Stimulated activated CD8-positive, alpha-beta memory T cell treated with anti-CD3 and anti-CD28 coated beads, Interleukin-15, amount 100 ng/mL, for 4 hours (primary cell): Measurements from ENCODE around the gene TSPYL1.
"Not testable (repeated sequence)": the region's sequence is repeated elsewhere in the genome, so short reads cannot be mapped to it uniquely, and the experiment has no call there.

Experiments
- DNase-seq, 2 donors: peaks; one replicate each; pipeline ENCODE4 v3.0.0-alpha.2; 2020; ENCODE audit warnings: low read depth in 2 of 2

The TSPYL1 gene

DNA sequence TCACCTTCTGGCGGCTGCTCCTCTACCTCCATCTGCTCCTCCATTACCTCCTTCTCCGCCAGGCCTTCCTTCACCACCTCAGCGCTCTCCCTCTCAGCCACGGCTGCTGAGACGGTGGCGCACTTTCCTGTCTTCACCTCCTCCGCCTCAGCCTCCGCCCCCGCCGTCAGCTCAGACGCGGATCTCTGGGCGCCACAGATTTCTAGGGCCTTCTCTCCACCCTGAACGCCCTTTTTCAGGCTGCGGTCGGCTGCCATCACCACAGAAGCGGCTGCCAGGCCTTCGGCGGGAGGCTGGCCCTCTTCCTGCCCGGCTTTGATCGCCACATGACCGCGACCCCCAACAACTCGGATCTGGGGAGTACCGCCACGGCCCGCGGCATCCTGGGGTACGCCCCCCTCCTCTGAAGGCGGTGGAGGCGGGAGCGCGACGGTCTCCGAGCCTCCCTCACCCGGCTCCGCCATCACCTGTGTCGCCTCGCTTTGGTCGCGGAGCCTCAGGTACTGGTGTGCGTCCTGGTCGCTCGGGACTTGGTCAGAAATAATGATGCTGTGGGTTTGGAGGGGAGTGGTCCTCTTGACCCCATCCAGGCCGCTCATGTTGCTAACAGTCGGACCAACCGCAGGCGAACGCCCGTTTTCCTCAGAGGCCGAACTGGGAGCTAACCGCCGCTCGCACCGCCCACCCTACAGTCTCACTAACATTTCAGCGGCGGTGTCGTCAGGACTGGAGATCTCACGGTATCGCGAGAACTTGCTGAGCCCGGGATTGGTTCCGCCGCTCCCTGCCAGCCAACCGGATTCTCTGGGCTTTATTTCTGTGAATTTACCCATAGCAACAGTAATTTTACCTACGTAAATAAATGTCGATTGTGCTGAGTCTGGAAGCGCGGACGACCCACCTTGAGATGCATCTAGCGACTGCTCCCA is at the start of gene TSPYL1:
Gene TSPYL1, minus strand, starts transcription at position 699 of the 929 bp plus-strand sequence. Its CDS starts 100 bp downstream, at position 599.
- peak; percentile 87 to 90 for DNase-seq

DNA sequence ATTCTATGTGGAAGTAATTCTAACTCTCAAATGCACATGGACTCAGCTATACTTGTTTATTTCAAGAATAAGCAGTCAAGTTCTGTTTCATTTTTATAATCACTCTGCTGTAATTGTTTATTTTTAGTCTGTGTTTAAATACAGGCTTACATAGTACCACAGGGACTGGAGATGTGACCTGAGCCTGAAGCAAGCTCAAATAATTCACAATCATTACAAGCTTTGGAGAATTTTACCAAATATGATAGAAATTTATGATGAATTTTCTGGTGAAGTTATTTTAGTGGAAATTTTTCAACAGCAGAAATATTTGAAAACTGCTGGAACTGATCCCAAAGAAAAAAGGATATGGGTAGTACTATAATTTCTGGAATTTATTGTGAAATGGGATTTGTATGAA is 49.4 kb upstream of the TSPYL1 start:
- DNase-seq, result no peak

DNA sequence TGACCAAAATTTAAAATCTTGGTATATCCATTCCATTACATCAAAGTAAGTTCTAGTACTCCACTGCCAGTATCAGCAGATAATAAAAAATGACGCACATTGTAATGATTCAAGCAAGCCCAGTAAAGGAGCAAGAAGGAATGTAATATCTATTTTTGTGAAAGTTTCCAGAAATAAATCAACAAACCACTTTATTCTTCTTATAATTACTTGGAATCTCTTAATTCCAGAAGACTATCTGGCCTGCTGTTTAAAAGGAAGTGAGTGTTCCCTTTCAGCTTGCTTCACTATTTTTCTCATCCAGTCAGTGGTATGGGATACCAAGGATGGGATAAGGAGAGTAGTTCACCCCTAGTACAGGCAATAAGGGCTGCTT is 48.8 kb upstream of the TSPYL1 start:
- no peak for DNase-seq

DNA sequence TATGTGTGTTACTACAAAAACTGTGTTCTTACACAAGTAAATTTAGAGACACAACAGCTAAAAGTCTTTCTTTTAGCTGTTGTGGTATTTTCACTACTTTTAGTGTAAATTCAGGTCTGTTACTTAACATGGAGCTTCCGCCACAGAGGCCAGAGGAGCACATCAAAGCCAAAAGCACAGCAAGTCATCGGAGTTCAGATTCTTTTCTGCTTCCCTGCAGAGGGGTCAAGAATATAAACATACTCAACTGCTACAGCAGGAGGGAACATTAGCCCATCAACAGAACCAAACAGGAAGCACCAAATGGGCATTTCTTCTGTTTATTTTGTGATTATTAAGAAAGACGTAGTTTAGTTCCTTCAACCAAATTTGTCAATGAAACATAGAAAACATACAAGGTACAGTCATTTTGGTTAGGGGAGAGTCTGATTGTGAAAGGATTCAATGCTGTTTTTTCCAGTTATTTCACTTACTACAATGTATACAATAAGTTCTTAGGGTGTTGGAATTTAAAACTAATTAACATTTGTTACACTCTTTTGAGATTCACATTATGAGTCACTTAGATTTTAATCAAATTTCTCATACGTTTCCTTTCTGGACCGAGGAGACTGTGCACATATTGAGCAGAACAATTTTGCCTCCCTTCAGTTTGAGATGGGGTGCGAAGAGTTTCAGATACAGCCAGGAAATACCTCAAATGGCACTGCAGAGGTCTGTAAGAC is 48.2 kb upstream of the TSPYL1 start:
- DNase-seq, result no peak

DNA sequence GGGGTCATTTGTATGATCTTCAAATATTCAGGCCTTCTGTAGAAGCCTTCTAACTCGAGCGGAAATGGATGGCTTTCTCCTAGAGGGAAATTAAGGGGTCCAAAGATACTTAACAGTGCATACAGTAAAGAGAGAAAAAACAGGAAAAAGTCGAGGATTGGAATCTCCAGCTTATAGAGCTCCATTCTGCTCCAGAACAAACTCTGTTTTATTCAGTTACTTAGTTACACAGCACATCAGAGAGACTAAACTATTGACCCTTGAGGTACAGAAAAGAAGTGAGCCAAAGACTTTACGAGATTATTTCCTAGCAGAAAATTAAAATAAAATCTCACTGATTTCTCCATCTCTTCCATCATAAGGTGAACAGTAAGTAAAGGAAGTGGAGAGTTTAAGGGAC is 47.3 kb upstream of the TSPYL1 start:
- no peak for DNase-seq

DNA sequence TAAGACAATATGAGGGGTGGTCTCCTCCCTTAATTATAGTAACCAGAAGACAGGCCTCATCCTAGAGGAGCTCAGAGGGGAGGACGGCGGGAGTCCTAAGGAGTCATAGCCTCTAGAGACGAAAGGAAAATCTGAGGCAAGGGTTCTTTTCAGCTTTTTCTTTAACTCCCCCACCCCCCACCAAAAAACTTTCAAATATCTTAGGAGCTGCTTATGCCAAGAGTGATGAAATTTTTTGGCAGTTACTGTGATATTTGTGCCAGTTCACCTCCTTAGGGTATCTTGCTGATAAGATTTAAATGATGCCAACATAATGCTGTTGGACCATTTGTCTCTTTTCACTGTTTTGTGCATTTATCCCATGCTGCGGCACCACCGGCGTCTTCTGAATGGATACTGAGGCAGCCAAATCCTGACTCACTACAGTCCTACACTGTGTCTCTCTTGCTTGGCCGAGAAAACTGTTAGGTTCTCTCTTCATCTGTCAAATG is 46.5 kb upstream of the TSPYL1 start:
- DNase-seq, result no peak

DNA sequence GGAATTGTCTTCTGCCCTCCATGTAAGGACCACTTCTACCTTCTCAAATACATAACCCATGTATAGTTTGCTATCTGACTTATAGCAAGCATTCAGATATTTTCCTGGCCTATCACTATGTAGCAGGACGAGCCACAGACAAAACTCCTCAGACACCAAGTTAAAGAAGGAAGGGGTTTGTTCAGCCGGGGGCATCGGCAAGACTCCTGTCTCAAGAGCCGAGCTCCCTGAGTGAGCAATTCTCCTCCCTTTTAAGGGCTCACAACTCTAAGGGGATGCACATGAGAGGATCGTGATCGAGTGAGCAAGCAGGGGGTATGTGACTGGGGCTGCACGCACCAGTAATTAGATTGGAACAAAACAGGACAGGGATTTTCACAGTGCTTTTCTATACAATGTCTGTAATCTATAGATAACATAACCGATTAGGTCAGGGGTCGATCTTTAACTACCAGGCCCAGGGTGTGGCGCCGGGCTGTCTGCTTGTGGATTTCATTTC is 46.0 kb upstream of the TSPYL1 start:
- not testable (repeated sequence) for DNase-seq

DNA sequence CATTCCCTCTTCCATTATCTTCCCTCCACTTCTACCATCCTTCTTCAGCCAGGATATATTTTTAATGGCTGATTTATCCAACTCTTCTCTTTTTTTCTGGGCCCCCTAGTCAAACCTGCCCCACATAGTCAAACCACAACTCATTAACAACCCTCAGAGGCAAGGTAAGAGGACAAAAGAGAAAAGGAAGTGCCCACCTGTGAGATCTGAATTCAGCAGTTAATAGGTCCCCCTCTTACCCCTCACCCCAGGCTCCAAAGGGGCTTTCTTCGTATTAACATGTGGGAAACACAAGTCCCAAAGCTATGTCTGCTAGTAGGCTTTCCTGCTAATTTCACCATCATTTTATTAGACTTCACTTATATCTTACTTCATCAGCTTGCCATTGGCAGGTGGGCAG is 44.1 kb upstream of the TSPYL1 start:
- DNase-seq, result no peak

DNA sequence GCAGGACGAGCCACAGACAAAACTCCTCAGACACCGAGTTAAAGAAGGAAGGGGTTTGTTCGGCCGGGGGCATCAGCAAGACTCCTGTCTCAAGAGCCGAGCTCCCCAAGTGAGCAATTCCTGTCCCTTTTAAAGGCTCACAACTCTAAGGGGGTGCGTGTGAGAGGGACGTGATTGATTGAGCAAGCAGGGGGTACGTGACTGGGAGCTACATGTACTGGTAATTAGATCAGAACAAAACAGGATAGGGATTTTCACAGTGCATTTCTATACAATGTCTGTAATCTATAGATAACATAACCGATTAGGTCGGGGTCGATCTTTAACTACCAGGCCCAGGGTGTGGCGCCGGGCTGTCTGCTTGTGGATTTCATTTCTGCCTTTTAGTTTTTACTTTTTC is 42.2 kb upstream of the TSPYL1 start:
- DNase-seq, result not testable (repeated sequence)

DNA sequence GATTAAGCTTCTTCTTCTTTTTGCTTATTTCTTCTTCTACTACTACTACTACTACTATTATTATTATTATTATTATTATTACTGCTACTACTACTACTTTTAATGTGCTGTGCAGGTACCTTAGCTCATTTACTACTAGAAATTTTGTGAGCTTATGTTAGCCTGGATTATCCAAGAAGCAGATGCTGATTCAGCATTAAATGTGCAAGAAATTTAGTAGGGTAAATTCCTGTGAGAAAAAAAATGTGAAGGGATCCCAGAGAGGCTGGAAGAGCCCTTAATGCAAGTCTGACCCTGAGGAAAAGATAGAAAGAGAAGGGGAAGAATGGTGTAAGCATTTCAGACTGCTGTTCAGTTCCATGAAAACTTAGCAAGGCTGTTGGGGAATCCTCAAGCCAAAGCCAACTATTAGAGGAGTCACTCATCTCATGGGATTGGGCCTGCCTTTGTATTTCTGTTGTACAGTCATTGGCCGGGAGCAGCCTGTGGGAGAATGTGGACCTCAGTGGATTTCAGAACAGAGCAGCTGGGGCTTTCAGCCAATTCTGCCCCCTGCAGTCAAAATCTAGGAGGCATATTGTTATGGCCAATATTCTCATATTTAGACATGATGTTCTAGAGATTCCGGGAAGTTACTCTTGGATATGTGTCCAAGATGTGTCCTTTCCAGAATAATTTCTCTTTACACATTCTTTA is 37.2 kb upstream of the TSPYL1 start:
- DNase-seq, result no peak

DNA sequence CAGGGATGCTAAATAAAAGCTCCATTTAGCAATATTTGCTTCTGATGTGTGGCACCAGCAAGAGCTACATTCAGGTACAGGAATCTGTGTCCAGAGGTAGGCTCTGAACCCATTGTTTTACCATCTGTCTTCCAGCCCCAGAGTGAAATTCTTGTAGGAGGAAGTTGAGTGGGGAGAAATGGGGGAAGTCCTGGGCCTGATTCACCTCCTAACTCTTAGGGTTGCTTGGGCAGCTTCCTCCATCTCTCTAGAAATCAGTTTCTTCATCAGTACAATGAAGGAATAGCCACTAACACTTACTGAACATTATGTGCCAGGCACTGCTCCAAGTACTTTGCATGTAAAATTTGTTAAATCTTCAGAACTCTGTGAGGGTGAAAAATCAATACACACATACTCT is 35.1 kb upstream of the TSPYL1 start:
- DNase-seq, result no peak

DNA sequence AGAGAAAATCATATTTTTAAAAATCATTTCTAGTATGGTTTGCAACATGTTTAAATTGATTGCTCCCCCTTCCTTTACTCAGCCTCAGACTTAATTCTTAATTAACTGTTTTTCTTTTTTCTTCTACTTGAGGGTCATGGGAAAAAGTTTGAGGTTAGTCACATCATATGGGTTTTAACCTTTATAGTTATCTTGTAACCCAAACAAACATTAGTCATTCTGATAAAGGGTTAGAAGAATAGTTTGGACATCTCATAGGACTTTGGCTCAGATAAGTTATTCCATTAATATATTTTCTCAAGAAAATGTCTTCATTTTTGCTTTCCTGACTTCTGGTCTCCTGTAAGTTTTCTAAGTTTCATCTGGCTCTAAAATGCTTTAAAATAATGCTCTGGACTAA is 34.5 kb upstream of the TSPYL1 start:
- DNase-seq, result no peak

DNA sequence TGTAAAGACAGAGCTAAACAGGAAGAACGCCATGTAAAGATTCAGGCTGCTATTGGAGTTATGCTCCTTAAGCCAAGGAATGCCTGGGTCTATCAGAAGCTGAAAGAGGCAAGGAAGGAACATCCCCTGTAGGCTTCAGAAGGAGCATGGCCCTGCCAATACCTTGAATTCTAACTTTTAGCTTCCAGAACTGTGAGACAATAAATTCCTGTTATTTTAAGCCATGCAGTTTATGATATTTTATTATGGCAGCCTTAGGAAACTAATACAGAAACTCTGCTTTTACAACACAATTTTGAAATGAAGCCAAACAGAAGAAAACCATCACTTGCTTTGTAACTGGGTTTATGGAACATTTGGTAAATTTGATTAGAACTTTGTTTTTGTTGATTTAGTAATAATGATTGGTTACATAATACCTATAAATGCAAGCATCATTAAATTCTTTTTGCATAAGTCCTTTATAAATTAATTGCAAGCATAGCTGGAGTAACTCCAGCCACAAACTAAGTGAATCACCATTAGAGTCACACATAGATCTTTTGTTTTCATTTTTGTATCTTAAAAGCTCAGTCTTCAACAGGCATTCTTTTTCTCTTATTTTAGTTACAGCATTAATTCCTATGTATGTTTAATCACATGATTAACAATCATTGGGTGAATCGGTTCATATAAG is 33.5 kb upstream of the TSPYL1 start:
- no peak for DNase-seq

DNA sequence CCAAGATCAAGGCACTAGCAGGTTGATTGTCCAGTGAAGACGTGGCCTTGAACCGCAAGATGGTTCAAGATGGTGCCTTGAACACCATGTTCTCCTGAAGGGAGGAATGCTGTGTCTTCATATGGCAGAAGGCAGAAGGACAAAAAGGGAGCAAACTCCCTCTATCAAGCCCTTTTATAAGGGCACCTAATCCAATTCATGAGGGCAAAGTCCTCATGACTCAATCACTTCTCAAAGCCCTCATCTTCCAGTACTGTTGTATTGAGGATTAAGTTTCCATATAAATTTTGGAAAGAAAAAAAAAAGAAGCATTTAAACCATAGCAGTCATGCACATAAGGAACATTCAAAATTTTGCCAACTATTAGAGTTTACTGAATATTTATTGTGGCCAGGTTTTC is 29.9 kb upstream of the TSPYL1 start:
- DNase-seq, result no peak

DNA sequence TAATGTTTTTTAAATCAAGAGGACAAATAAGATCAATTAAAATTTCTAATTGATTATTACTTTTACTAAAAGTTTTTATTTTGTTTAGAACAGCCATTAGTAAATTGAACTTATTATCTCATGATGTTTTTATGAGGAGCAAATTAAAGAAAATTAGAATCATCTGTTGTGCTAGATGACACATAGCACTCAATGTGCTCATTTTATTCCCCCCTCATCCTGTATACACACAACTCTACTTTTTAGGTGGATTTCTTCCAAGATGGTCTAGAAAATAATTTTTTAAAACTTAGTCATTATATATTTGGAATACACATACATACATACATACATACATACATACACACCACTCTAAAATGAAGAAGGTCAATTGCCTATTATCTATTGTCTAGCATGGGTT is 29.3 kb upstream of the TSPYL1 start:
- no peak for DNase-seq

DNA sequence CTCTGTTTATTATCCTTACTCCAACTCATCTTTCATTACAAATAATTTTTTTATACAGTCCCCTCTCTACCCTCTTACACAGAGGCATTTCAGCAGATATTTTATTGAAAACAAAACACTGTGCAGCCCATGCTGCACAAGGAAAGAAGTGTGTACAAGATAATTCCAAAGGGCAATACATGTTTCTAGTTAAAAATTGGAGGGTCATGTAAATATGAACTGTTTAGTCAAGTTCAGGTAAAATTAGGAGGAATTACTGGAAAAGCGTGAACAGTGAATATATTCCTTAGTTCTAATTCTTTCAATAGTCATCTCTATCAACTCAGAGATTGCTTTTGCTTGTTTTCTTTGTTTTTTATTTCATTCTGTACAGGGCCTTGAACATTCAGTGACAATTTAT is 27.9 kb upstream of the TSPYL1 start:
- DNase-seq, result no peak

DNA sequence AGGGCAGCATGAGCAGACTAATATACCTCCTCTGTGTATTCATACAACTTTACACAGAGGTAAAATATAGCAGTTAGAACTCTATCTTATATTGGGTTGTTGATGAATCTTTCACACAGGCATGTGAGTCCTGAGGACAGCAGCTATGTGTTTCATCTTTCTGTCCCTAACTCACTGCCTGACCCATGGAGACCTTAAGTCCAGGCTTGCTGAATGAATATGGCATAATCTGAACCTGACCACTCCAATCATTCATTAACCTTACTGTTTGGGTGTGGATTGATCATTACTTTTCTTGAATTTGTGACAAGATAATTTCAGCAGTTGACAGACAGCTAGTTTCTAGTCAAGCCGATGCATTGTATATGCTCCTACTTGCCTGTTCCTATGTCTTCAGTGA is 27.3 kb upstream of the TSPYL1 start:
- no peak for DNase-seq

DNA sequence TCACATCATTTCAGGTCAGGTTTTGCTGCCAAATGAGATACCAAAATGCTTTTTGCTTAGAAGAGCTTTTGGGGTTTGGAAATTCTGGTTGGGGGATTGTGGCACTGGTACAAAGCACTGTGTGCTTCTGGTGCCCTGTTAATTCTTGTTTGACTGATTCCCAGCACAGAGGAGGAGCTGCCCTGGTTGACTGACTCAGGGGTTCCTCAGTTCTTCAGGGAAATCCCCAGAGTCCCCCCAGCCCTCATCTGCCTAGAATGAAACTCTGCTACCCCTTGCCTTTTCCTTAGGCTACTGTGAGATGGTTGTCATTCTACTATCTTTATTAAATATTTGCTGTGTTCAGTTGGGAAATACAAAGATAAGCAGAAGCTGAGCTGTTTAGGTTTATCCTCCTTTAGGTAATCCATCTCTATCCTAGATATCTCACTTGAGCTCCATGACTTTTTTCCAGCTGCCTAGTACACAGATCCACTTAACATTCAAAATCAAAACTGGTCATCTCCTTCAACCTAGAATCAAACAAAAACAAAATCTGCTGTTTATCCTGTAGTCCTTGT is 24.9 kb upstream of the TSPYL1 start:
- DNase-seq, result no peak

DNA sequence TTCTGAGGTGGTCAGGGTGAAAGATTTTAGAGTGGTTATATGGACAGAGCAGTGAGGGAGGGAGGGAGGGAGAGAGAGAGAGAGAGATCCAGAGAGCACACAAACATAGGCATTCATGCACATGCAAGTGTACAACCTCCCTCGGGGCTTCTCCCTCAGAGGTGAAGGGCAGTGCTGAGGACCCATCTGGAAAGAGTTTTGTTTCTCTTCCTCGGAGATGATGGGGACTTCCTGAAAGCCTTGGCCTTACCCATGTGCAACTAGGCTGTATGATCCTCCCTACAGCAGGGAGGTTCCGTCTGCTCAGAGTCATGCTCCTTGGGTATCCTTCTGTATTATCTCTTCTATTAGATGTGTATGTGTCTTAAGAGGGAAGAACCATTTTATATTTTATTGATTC is 21.4 kb upstream of the TSPYL1 start:
- no peak for DNase-seq

DNA sequence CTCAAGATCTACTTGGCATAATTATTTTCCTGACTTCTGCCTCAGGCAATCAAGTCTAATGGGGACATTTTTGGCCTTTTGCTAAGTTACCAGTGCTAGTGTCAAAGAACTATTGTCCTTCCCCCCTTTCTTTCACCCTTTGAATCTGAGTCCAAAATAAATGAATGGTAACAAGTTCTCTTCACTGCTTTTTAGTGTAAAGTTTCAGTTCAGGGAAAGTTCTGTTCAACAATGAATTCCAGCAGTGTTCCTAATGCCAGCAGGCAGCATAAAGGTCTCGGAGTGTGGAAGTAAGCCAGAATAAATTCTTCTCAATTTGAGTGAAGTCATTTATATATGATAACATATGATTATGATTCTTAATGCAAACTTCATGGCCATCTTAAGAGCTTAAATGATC is 20.8 kb upstream of the TSPYL1 start:
- DNase-seq, result no peak

DNA sequence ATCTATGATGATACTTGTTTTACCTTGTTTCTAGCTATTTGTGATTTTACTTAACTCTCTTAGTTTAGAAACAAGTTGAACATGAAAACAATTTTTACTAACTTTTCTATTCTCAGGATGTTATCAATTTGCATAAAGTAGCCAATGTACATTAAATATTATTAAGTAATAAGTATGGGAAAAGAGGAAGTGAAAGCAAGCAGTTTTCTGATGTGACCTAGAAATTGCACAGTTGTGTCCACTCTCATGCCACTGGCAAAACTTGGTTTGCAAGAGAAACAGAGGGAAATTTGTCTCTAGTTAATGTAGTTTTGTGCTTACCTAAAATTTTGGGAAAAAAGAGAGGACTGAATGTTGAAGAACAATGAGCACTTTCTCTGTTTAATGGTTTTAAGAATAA is 19.2 kb upstream of the TSPYL1 start:
- no peak for DNase-seq
